Measurements from ENCODE around the gene HBG1.

HBG1 gene

GRCh38 chr11:5288906-5289550 lies 39.4 kb upstream of the HBG1 start:
- DNase-seq (ENCODE audit: low spot score), result no peak
- no peak for TF ChIP-seq CTCF (IDR thresholded peaks at IDR 0.05; ENCODE audit: extremely low read depth, missing control alignments)

- no peak for TF ChIP-seq CTCF (IDR thresholded peaks at IDR 0.05; ENCODE audit: extremely low read depth, missing control alignments)
- DNase-seq (ENCODE audit: low spot score), result no peak
These were observed 38.6 kb upstream of the HBG1 start for GRCh38 chr11:5288108-5288905.

GRCh38 chr11:5286901-5287300 lies 37.2 kb upstream of the HBG1 start:
- no peak for DNase-seq (ENCODE audit: low spot score)
- TF ChIP-seq CTCF (IDR thresholded peaks at IDR 0.05; ENCODE audit: extremely low read depth, missing control alignments), result no peak

- DNase-seq (ENCODE audit: low spot score), result no peak
- TF ChIP-seq CTCF (IDR thresholded peaks at IDR 0.05; ENCODE audit: extremely low read depth, missing control alignments), result no peak
These were observed 36.7 kb upstream of the HBG1 start for GRCh38 chr11:5286351-5286750.

GRCh38 chr11:5285703-5286340 lies 36.2 kb upstream of the HBG1 start:
- TF ChIP-seq CTCF (IDR thresholded peaks at IDR 0.05; ENCODE audit: extremely low read depth, missing control alignments), result no peak

GRCh38 chr11:5284637-5285036 lies 35.0 kb upstream of the HBG1 start:
- DNase-seq (ENCODE audit: low spot score), result no peak
- TF ChIP-seq CTCF (IDR thresholded peaks at IDR 0.05; ENCODE audit: extremely low read depth, missing control alignments), result no peak

More at GRCh38 chr11:5285703-5286340, 36.2 kb upstream of the HBG1 start:
- no peak for DNase-seq (ENCODE audit: low spot score)

- DNase-seq (ENCODE audit: low spot score), result no peak
- TF ChIP-seq CTCF (IDR thresholded peaks at IDR 0.05; ENCODE audit: extremely low read depth, missing control alignments), result no peak
These were observed 34.2 kb upstream of the HBG1 start for GRCh38 chr11:5283882-5284281.
